Measurements from ENCODE around the gene MFAP2.

Gene MFAP2

DNA sequence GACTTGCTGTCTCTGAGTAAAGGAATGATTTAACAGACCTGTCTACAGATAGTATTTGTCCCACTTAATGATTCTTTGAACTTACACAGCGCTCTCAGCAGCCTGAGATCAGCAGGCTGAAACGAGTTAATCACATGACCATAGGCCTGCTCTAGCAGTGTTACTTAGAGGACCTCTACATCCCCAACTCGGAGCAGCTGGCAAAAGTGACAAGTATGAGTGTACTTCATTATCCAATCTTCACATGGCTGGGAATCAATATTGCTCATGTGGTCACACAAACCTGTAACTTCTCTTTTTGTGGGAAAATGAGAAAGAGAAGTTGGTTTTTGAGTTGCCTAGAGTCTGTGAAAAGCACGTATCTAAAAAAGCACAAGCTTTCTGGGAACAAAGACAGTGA is 42.7 kb upstream of the MFAP2 start:
- H3K27ac ChIP-seq, result no peak overlapping the region
- TF ChIP-seq, protein P1, sequence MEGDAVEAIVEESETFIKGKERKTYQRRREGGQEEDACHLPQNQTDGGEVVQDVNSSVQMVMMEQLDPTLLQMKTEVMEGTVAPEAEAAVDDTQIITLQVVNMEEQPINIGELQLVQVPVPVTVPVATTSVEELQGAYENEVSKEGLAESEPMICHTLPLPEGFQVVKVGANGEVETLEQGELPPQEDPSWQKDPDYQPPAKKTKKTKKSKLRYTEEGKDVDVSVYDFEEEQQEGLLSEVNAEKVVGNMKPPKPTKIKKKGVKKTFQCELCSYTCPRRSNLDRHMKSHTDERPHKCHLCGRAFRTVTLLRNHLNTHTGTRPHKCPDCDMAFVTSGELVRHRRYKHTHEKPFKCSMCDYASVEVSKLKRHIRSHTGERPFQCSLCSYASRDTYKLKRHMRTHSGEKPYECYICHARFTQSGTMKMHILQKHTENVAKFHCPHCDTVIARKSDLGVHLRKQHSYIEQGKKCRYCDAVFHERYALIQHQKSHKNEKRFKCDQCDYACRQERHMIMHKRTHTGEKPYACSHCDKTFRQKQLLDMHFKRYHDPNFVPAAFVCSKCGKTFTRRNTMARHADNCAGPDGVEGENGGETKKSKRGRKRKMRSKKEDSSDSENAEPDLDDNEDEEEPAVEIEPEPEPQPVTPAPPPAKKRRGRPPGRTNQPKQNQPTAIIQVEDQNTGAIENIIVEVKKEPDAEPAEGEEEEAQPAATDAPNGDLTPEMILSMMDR (conservative IDR thresholded peaks at IDR 0.05), result no peak

GRCh38 chr1:17021896-17022295 is 41.5 kb upstream of the MFAP2 start:
- TF ChIP-seq, protein P1 (conservative IDR thresholded peaks at IDR 0.05), result no peak
- H3K27ac ChIP-seq, result no peak overlapping the region

GRCh38 chr1:17020502-17020901 is 40.1 kb upstream of the MFAP2 start:
- TF ChIP-seq, protein P1 (conservative IDR thresholded peaks at IDR 0.05), result no peak

DNA sequence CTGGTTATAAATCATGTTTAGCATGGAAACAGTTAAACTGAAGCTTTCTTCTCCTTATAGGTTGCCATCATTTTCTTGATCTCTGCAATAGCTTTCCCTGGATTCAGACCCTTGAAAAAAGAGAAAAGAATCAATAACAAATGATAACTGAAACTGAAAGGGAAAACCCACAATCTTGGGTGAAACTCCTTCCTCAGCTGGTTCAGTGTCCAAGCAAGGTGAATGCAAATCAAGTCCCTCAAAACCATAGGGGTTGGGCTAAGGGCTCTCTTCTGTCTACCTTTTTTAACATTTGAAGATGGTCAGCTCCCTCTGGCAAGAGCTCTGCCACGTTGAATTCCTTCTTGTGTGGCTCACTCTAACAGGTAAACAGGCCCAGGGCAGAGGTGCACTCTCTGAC is 38.4 kb upstream of the MFAP2 start:
- H3K27ac ChIP-seq, result no peak overlapping the region
- TF ChIP-seq, protein P1 (conservative IDR thresholded peaks at IDR 0.05), result no peak

More at GRCh38 chr1:17020502-17020901, 40.1 kb upstream of the MFAP2 start:
- no peak overlapping the region for H3K27ac ChIP-seq

DNA sequence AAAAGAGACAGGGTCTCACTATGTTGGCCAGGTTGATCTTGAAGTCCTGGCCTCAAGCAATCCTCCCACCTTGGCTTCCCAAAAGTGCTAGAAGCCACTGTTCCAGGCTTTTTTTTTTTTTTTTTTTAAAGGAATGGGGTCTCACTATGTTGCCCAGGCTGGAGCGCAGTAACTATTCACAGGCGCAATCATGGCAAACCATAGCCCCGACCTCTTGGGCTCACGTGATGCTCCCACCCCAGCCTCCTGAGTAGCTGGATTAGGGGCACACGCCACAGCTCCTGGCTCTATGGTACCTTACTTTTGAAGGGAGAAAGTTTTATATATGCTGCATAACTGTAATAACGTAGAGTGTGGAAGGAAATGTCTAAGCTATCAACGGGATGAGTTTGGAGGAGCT is 37.0 kb upstream of the MFAP2 start:
- TF ChIP-seq, protein P1 (conservative IDR thresholded peaks at IDR 0.05), result no peak

DNA sequence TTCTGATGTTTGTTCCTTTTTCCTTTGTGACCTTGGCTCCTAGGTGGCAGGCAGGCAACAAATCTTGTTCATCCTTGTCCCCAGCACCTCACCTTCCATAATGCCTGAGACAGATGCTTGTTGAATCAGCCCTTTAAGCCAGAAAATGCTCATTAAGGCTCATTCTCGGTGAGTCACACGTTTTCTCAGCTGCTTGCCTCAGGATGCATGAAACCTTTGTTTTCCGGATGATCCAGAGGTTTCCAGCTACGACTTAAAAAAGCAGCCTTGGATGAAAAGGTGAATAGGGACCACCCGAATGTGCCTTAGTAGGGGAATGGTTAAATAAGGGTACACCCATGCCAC is 35.9 kb upstream of the MFAP2 start:
- no peak overlapping the region for H3K27ac ChIP-seq
- TF ChIP-seq, protein P1 (conservative IDR thresholded peaks at IDR 0.05), result no peak

More for the DNA sequence above, 37.0 kb upstream of the MFAP2 start:
- no peak overlapping the region for H3K27ac ChIP-seq

DNA sequence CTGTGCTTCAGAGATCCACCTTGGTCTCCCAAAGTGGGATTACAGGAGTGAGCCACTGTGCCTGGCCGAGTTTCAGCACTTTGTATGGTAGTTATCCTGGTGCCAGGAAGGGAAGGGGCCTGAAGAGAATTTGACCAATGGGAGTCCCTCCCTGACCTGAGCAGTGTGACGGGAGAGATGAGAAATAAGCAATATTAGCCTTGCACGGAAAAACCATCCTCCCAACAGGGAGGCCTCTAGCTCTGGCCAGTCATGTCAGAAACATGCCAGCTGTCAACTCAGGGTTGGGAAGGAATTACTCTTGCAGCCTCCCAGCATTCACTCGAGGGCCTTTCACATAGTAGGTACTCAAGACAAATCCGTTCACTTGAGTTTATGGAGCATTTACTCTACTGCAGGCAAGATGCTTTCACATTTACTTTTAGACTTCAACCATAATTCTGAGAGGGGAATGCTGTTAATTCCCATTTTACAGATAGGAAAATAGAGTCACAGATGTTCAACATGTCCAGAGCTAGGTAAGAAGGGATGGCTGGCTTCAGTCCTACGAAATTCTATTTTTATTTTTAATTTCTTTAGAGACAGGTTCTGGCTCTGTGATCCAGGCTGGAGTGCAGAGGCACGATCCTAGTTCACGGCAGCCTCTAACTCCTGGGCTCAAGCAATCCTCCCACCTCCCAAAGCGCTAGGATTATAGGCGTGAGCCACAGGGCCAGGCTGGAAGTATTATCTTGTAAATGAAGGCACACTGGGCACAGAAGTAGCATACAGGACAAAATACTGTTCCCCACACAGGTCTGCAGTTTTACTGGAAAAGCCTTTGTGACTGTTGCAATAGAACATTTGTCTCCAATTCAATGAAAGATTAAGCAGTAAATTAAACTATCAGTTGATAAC is 34.5 kb upstream of the MFAP2 start:
- TF ChIP-seq, protein P1 (conservative IDR thresholded peaks at IDR 0.05), result no peak
- no peak overlapping the region for H3K27ac ChIP-seq

Data from VCaP (cell line).